Measurements from ENCODE around the gene FBXW8.
A peak's percentile ranks its signal among the peaks of the same experiment; 100 is the strongest.

Gene FBXW8

GRCh38 chr12:117071009-117071408 is 160.3 kb downstream of the FBXW8 start:
- no peak for TF ChIP-seq SPI1 (IDR thresholded peaks at IDR 0.05; ENCODE audit: borderline replicate concordance, low read depth)
- no peak for TF ChIP-seq GABPA (IDR thresholded peaks at IDR 0.05; ENCODE audit: low read depth)
- TF ChIP-seq POLR2AphosphoS5 (IDR thresholded peaks at IDR 0.05; ENCODE audit: low read depth) = no peak
- TF ChIP-seq REST (IDR thresholded peaks at IDR 0.05; ENCODE audit: insufficient replicate concordance, low read depth) = no peak
- TF ChIP-seq CTCF (IDR thresholded peaks at IDR 0.05; ENCODE audit: insufficient read depth, low read length) = no peak
- peak in 1 of 2 experiments; percentile 19 for DNase-seq (ENCODE audit: low read depth in 1 of 2, low spot score in 1 of 2)
- peak overlapping the region; percentile 91 for H3K27ac ChIP-seq (replicated peaks)
- H3K4me3 ChIP-seq (replicated peaks; ENCODE audit: insufficient read depth, low read length) = no peak overlapping the region
- H3K27me3 ChIP-seq (ENCODE audit: insufficient read depth, poor library complexity, severe bottlenecking) = no peaks in the 10 kb centered on the region

- DNase-seq (ENCODE audit: low read depth in 1 of 2, low spot score in 1 of 2) = no peak
- H3K27ac ChIP-seq (replicated peaks) = peak overlapping the region; percentile 91
- H3K4me3 ChIP-seq (replicated peaks; ENCODE audit: insufficient read depth, low read length) = no peak overlapping the region
- no peaks in the 10 kb centered on the region for H3K27me3 ChIP-seq (ENCODE audit: insufficient read depth, poor library complexity, severe bottlenecking)
- TF ChIP-seq POLR2AphosphoS5 (IDR thresholded peaks at IDR 0.05; ENCODE audit: low read depth) = no peak
- no peak for TF ChIP-seq GABPA (IDR thresholded peaks at IDR 0.05; ENCODE audit: low read depth)
Measured at GRCh38 chr12:117072106-117072505, 161.4 kb downstream of the FBXW8 start.

- H3K4me3 ChIP-seq (replicated peaks; ENCODE audit: insufficient read depth, low read length) = no peak overlapping the region
- no peak for DNase-seq (ENCODE audit: low read depth in 1 of 2, low spot score in 1 of 2)
- no peaks in the 10 kb centered on the region for H3K27me3 ChIP-seq (ENCODE audit: insufficient read depth, poor library complexity, severe bottlenecking)
- no peak for TF ChIP-seq SPI1 (IDR thresholded peaks at IDR 0.05; ENCODE audit: borderline replicate concordance, low read depth)
- no peak for TF ChIP-seq POLR2AphosphoS5 (IDR thresholded peaks at IDR 0.05; ENCODE audit: low read depth)
- no peak for TF ChIP-seq GABPA (IDR thresholded peaks at IDR 0.05; ENCODE audit: low read depth)
- no peak for TF ChIP-seq CTCF (IDR thresholded peaks at IDR 0.05; ENCODE audit: insufficient read depth, low read length)
- no peak for TF ChIP-seq REST (IDR thresholded peaks at IDR 0.05; ENCODE audit: insufficient replicate concordance, low read depth)
- peak overlapping the region; percentile 91; the same call in 1 of the 2 replicates for H3K27ac ChIP-seq (replicated peaks)
Measured at GRCh38 chr12:117072736-117073490, 162.2 kb downstream of the FBXW8 start.

GRCh38 chr12:117073611-117074010 is 162.9 kb downstream of the FBXW8 start:
- DNase-seq (ENCODE audit: low read depth in 1 of 2, low spot score in 1 of 2) = no peak
- Histone ChIP-seq H3K27me3 (ENCODE audit: insufficient read depth, poor library complexity, severe bottlenecking) (no peaks in the 10 kb centered on the region), H3K27ac (replicated peaks) (peak overlapping the region; percentile 4; the same call in 1 of the 2 replicates), H3K4me3 (replicated peaks; ENCODE audit: insufficient read depth, low read length) (no peak overlapping the region)
- no peak for TF ChIP-seq POLR2AphosphoS5 (IDR thresholded peaks at IDR 0.05; ENCODE audit: low read depth)
- TF ChIP-seq CTCF (IDR thresholded peaks at IDR 0.05; ENCODE audit: insufficient read depth, low read length) = no peak
- no peak for TF ChIP-seq SPI1 (IDR thresholded peaks at IDR 0.05; ENCODE audit: borderline replicate concordance, low read depth)
- no peak for TF ChIP-seq REST (IDR thresholded peaks at IDR 0.05; ENCODE audit: insufficient replicate concordance, low read depth)

Measured in HL-60 (cell line).